OCI-LY1 (cell line): Measurements from ENCODE around the gene TFF3.

Experiments used
- EZH2 ChIP-seq: fragments of 200-600 bp; sonication (generic), shearing (Covaris generic); IDR thresholded peaks from 2 replicates; pipeline ENCODE4 v1.8.0; 2017; ENCODE audit warnings: borderline replicate concordance, mixed run types, mild to moderate bottlenecking, antibody characterized with exemption, low read length, moderate library complexity, mixed read lengths
- TF ChIP-seq, protein P1 (sequence below): fragments of 200-600 bp; sonication (generic), shearing (Covaris generic); IDR thresholded peaks from 2 replicates; pipeline ENCODE4 v1.5.1; 2017; ENCODE audit warnings: mild to moderate bottlenecking, antibody characterized with exemption, low read length, moderate library complexity, mixed read lengths

DNA sequence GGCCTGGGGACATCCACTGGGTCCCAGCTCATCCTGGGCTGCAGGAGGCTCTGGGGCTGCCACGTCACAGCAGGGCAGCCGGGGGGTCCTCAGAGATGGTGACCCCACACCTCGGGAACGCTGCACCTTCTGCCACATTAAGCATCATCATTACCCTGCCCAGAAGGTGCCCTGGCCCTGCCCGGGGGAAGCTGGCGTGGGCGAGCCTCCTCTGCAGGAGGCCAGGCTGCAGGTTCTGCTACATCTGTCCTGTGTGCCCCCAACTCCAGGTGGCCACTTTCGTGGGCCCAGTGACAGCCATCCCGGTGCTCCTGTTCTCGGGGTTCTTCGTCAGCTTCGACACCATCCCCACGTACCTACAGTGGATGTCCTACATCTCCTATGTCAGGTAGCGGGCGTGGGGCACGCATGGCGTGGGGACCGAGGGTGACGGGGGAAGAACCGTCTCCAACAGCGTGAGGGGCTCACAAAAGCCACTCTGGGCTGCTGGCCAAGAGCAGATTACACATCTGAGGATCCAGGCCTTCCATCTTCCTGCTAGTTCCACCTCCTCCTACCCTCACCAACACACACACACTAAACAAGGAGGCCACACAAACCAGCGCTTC, 20.8 kb downstream of the TFF3 start:
- TF ChIP-seq EZH2, result no peak
- TF ChIP-seq, protein P1, sequence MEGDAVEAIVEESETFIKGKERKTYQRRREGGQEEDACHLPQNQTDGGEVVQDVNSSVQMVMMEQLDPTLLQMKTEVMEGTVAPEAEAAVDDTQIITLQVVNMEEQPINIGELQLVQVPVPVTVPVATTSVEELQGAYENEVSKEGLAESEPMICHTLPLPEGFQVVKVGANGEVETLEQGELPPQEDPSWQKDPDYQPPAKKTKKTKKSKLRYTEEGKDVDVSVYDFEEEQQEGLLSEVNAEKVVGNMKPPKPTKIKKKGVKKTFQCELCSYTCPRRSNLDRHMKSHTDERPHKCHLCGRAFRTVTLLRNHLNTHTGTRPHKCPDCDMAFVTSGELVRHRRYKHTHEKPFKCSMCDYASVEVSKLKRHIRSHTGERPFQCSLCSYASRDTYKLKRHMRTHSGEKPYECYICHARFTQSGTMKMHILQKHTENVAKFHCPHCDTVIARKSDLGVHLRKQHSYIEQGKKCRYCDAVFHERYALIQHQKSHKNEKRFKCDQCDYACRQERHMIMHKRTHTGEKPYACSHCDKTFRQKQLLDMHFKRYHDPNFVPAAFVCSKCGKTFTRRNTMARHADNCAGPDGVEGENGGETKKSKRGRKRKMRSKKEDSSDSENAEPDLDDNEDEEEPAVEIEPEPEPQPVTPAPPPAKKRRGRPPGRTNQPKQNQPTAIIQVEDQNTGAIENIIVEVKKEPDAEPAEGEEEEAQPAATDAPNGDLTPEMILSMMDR, result no peak
